IMR-90 (cell line): ENCODE data around the gene KMT2E.

Source experiments
- CEBPB ChIP-seq: IDR thresholded peaks from 2 replicates; pipeline ENCODE4 v1.6.1; 2012; ENCODE audit warnings: low read depth, low read length, improper control_type of control experiment
- CHD1 ChIP-seq: IDR thresholded peaks from 2 replicates; pipeline ENCODE4 v1.6.1; 2012; ENCODE audit warnings: low read depth, low read length, improper control_type of control experiment
- FOS ChIP-seq: fragments of 150-350 bp; IDR thresholded peaks from 2 replicates; pipeline ENCODE4 v1.6.1; 2016; ENCODE audit warnings: low read depth, low read length
- MAFK ChIP-seq: IDR thresholded peaks from 2 replicates; pipeline ENCODE4 v1.6.1; 2012; ENCODE audit warnings: low read depth, low read length, improper control_type of control experiment
- MAZ ChIP-seq: IDR thresholded peaks from 2 replicates; pipeline ENCODE4 v1.6.1; 2012; ENCODE audit warnings: low read depth, mild to moderate bottlenecking, low read length, improper control_type of control experiment, moderate library complexity, borderline replicate concordance
- MXI1 ChIP-seq: IDR thresholded peaks from 2 replicates; pipeline ENCODE4 v1.6.1; 2012; ENCODE audit warnings: low read depth, mild to moderate bottlenecking, low read length, moderate library complexity, borderline replicate concordance
- POLR2A ChIP-seq: IDR thresholded peaks from 2 replicates; pipeline ENCODE4 v1.6.1; 2012; ENCODE audit warnings: mild to moderate bottlenecking, low read depth, low read length
- RCOR1 ChIP-seq: IDR thresholded peaks from 2 replicates; pipeline ENCODE4 v1.6.1; 2012; ENCODE audit warnings: mild to moderate bottlenecking, low read length, improper control_type of control experiment; ENCODE audit not compliant: insufficient replicate concordance
- RFX5 ChIP-seq: IDR thresholded peaks from 2 replicates; pipeline ENCODE4 v1.8.0; 2012; ENCODE audit warnings: low read depth, mild to moderate bottlenecking, low read length, moderate library complexity
- TF ChIP-seq, protein P1 (sequence below): conservative IDR thresholded peaks from 2 replicates; pipeline ENCODE4 v1.5.1; 2012; ENCODE audit warnings: mild to moderate bottlenecking, low read depth, low read length, improper control_type of control experiment

DNA sequence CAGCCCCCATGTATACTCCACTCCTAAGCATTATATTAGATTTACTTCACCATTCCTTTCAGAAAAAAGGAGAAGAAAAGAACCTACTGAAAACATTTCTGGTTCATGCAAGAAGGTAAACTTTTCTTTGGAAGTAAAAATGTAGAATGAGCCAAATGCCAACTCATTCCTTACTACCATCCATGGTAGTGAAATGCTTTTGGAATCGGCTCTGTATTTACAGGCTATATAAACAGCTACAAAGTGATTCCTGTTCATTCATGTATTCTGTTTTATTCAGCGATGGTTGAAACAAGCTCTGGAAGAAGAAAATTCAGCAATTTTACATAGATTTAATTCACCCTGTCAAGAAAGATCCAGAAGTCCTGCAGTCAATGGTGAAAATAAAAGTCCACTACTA lies 91.6 kb downstream of the KMT2E start:
- TF ChIP-seq, protein P1, sequence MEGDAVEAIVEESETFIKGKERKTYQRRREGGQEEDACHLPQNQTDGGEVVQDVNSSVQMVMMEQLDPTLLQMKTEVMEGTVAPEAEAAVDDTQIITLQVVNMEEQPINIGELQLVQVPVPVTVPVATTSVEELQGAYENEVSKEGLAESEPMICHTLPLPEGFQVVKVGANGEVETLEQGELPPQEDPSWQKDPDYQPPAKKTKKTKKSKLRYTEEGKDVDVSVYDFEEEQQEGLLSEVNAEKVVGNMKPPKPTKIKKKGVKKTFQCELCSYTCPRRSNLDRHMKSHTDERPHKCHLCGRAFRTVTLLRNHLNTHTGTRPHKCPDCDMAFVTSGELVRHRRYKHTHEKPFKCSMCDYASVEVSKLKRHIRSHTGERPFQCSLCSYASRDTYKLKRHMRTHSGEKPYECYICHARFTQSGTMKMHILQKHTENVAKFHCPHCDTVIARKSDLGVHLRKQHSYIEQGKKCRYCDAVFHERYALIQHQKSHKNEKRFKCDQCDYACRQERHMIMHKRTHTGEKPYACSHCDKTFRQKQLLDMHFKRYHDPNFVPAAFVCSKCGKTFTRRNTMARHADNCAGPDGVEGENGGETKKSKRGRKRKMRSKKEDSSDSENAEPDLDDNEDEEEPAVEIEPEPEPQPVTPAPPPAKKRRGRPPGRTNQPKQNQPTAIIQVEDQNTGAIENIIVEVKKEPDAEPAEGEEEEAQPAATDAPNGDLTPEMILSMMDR, result no peak
- TF ChIP-seq POLR2A (no peak), FOS (no peak), MXI1 (no peak), MAZ (no peak), CHD1 (no peak), CEBPB (no peak), MAFK (no peak), RCOR1 (no peak), RFX5 (no peak)
